H1 (cell line): ENCODE measurements around the gene PUSL1. TPM values are rescaled to one million over a fixed set of nuclear protein-coding genes. Genes with fewer than 3 reads are reported as not detected.

Source experiments
- RAD21 ChIP-seq, 2 experiments: IDR thresholded peaks in 1 of 2; conservative IDR thresholded peaks in 1 of 2; 2 replicates each; pipeline ENCODE4 v1.6.1; 2011; ENCODE audit warnings: low read depth in 2 of 2, low read length in 2 of 2, improper control_type of control experiment in 1 of 2, inconsistent platforms in 1 of 2, mild to moderate bottlenecking in 1 of 2, moderate library complexity in 1 of 2
- polyA plus RNA-seq, 7 experiments: library from polyadenylated mRNA; depleted of rRNA in 3 of 7; stranded (reverse) in 5 of 7; unstranded in 2 of 7; fragments of >200 nt in 5 of 7; fragments of 200-250 nt in 2 of 7; gene quantifications; 1 replicate in 5 of 7; 2 replicates in 1 of 7; 4 replicates in 1 of 7; pipeline versions ENCODE4 v1.2.1 to v1.2.3, GENCODE V29; 2011 to 2013; ENCODE audit warnings: missing spikeins in 2 of 7, mixed read lengths in 2 of 7
- total RNA-seq: library from RNA; stranded (reverse); fragmentation: NEBNext Ultra II Directional; extraction: Animal tissue kit (Norgen Biotek cat#: 25700); gene quantifications from 2 replicates; pipeline ENCODE4 v1.2.1, GENCODE V29; 2021

Gene PUSL1
- total and polyA plus RNA-seq, 2 of the 8 experiments (the other 6 are each of a cell fraction or from before 2014, with no cell fraction given), result 38.8 to 87.4 TPM

- no peak for TF ChIP-seq RAD21 (IDR thresholded peaks at IDR 0.05 in 1 of 2, conservative IDR thresholded peaks at IDR 0.05 in 1 of 2; ENCODE audit: low read depth in 2 of 2, low read length in 2 of 2)
Measured at GRCh38 chr1:1267488-1268283, 40.7 kb upstream of the PUSL1 start (continued).
